Measurements from ENCODE around the gene RPS27A.
"Not testable (repeated sequence)": the region's sequence is repeated elsewhere in the genome, so short reads cannot be mapped to it uniquely, and the experiment has no call there.

Gene RPS27A

GRCh38 chr2:55204950-55205349 is 27.5 kb upstream of the RPS27A start:
- H3K27ac ChIP-seq = no peak overlapping the region
- peaks cover 12 to 19% (median 13%) of the 10 kb centered on the region in 3 donors for H3K36me3 ChIP-seq
- no peaks in the 10 kb centered on the region for H3K4me1 ChIP-seq
- H3K4me3 ChIP-seq = no peak overlapping the region
- TF ChIP-seq CTCF (IDR thresholded peaks at IDR 0.05) = no peak
- no peaks in the 10 kb centered on the region for H3K9me3 ChIP-seq
- intact Hi-C loops (cut with DNase I; ENCODE audit: low total_unique reads) = no loop called here
- no peak for DNase-seq
- no peaks in the 10 kb centered on the region for H3K27me3 ChIP-seq

- H3K27ac ChIP-seq = no peak overlapping the region
- no peaks in the 10 kb centered on the region for H3K36me3 ChIP-seq
- no peak overlapping the region for H3K4me3 ChIP-seq
- intact Hi-C loops (cut with DNase I; ENCODE audit: low total_unique reads) = no loop called here
- no peaks in the 10 kb centered on the region for H3K27me3 ChIP-seq
- no peaks in the 10 kb centered on the region for H3K9me3 ChIP-seq
- DNase-seq = no peak
- no peak for TF ChIP-seq CTCF (IDR thresholded peaks at IDR 0.05)
- no peaks in the 10 kb centered on the region for H3K4me1 ChIP-seq
Measured at GRCh38 chr2:55213822-55214221, 18.7 kb upstream of the RPS27A start.

GRCh38 chr2:55223958-55224760 is 8.3 kb upstream of the RPS27A start:
- Histone ChIP-seq H3K36me3 (no peaks in the 10 kb centered on the region), H3K4me3 (peak overlapping the region; percentile 90 to 92), H3K9me3 (no peaks in the 10 kb centered on the region), H3K4me1 (peaks cover 0 to 7% (median 2%) of the 10 kb centered on the region in 4 donors), H3K27ac (peak overlapping the region; percentile 92 to 94), H3K27me3 (no peaks in the 10 kb centered on the region)
- TF ChIP-seq CTCF (IDR thresholded peaks at IDR 0.05) = no peak
- intact Hi-C loops (cut with DNase I; ENCODE audit: low total_unique reads) = no loop called here
- DNase-seq = no peak

- Histone ChIP-seq H3K9me3 (no peaks in the 10 kb centered on the region), H3K36me3 (no peaks in the 10 kb centered on the region), H3K27me3 (no peaks in the 10 kb centered on the region), H3K4me1 (peaks cover 0 to 7% (median 2%) of the 10 kb centered on the region in 4 donors), H3K4me3 (no peak overlapping the region), H3K27ac (peak overlapping the region in 1 of 2 donors; percentile 94)
- no peak for DNase-seq
- TF ChIP-seq CTCF (IDR thresholded peaks at IDR 0.05) = no peak
- intact Hi-C loops (cut with DNase I; ENCODE audit: low total_unique reads) = no loop called here
Measured at GRCh38 chr2:55224761-55225261, 7.7 kb upstream of the RPS27A start.

- no peak for DNase-seq
- Histone ChIP-seq H3K36me3 (no peaks in the 10 kb centered on the region), H3K9me3 (no peaks in the 10 kb centered on the region), H3K4me1 (peaks cover 0 to 7% (median 2%) of the 10 kb centered on the region in 4 donors), H3K4me3 (no peak overlapping the region), H3K27ac (no peak overlapping the region), H3K27me3 (no peaks in the 10 kb centered on the region)
- intact Hi-C loops (cut with DNase I; ENCODE audit: low total_unique reads) = no loop called here
- TF ChIP-seq CTCF (IDR thresholded peaks at IDR 0.05) = no peak
Measured at GRCh38 chr2:55225481-55226020, 6.9 kb upstream of the RPS27A start.

- H3K4me3 ChIP-seq; H3K36me3 ChIP-seq; H3K27me3 ChIP-seq; intact Hi-C loops (cut with DNase I; ENCODE audit: low total_unique reads); H3K27ac ChIP-seq; DNase-seq; H3K9me3 ChIP-seq: not testable (repeated sequence)
- peaks cover 0 to 12% (median 6%) of the 10 kb centered on the region in 4 donors for H3K4me1 ChIP-seq
Measured at GRCh38 chr2:55227437-55228225, 4.9 kb upstream of the RPS27A start.
